Stimulated activated CD4-positive, alpha-beta T cell treated with anti-CD3 and anti-CD28 coated beads, Interleukin-2, amount 100 ng/mL, for 48 hours (primary cell): ENCODE results near the gene EFCAB13.
A peak's percentile ranks its signal among the peaks of the same experiment; 100 is the strongest.

Experiments used
- DNase-seq, 2 donors: peaks; one replicate each; pipeline ENCODE4 v3.0.0-alpha.2; 2020

Gene EFCAB13

DNA sequence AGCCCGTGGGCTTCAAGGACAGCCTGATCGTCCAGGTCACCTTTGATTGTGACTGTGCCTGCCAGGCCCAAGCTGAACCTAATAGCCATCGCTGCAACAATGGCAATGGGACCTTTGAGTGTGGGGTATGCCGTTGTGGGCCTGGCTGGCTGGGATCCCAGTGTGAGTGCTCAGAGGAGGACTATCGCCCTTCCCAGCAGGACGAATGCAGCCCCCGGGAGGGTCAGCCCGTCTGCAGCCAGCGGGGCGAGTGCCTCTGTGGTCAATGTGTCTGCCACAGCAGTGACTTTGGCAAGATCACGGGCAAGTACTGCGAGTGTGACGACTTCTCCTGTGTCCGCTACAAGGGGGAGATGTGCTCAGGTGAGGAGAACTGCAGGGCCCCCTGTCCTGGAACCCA, 31.5 kb upstream of the EFCAB13 start:
- DNase-seq = no peak

DNA sequence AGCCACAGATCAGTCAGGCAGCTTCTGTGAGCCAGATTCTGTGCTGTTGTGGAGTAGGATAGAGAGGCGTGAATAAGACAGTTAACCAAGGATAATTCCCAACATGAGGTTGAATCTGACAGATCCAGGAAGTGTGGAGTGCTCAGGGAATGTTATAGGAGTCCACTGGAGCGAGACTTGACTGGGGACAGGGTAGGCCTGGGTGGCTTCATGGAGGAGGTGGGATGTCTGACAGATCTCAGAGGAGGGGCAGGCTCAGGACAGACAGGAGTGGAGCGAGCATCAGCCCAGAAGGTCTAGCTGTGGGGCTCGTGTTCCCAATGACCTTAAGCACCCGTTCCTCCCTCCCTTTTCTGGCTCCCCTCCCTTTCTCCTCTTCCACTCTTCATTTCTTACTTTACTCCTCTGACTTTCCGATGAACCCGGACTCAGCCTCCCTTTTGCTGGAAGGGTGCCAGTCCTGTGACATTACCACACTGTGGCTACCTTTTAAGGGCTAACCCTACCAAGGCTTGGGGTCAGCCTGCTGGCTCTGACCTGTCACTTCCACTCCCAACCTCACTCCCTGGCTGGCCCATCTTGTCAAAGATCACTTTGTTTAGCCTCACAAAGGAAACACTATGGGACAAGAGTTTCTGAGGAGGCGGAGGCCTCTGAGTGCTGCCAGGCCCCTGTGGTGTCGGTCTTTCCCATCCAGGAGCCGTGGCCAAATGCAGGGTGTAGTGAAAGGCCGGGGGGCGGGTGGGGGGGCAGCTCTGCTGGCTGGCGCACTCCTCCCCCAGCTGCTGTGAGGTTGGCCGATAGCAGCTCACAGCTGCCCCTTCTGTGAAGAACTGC, 28.5 kb upstream of the EFCAB13 start:
- DNase-seq = no peak

DNA sequence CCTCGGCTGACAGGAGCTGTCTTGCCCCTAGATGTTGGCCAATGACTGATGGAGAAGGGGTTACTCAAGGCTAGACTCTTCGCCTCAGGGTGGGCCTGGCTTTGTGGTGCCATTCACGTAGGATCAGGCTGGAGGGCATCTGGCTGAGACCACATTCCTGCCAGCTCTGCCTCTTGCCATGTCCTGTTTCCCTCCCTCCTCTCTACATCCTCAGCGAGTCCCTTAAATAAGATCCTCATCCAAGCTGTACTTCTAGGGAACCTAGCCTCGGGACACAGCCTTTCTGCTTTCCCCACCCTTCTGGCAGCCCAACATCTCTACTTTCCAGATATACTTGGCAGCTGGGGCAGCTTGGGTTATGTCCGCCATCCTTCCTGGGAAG, 27.9 kb upstream of the EFCAB13 start:
- DNase-seq = no peak

DNA sequence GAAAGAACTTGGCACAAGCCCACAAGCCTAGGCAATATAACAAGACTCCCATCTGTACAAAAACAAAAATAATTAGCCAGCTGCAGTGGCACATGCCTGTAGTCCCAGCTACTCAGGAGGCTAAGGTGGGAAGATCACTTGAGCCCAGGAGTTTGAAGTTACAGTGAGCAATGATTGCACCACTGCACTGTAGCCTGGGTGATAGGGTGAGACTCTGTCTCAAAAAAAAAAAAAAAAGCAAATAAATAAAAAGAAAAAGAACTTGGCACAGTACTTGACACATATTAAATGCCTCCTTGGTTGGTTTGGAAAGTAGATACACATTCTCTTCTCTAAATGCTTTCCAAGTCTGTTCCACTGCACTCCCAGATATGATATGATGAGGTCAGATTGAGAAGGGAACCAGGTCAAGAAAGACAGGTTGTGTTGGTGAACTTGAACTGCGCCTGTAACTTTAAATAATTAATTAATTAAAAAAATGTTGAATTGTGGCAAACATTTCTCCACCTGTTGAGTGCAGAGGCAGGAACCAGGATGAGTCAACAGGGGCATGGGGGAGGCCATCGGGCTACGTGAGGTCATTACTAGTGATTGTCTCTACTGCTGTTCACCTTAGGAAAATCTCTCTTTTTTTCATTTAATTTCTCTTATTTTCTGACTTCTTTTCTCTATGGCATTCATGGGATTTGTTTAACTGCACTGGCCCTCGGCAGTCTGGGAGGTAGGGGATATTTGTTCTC, 25.9 kb upstream of the EFCAB13 start:
- DNase-seq = no peak

DNA sequence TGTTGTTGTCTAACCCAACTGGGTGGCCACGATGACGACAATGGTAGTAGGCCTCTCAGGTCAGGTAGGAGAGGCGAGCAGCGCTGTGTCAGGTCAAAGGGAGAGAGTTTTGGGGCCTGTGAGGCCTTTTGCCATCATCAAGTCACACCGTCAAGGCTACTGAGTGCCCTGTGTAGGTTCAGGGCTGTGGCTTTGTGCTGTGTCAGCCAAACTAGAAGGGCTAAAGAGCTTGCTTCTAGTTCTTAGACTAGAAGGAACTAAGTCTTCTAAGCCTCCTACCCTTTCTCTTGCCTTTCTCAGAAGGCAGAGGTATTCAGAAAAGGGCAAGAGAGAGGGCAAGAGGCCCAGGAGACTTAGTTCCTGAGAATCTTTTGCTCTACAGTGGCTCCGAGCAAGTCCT, 25.0 kb upstream of the EFCAB13 start:
- DNase-seq = no peak

DNA sequence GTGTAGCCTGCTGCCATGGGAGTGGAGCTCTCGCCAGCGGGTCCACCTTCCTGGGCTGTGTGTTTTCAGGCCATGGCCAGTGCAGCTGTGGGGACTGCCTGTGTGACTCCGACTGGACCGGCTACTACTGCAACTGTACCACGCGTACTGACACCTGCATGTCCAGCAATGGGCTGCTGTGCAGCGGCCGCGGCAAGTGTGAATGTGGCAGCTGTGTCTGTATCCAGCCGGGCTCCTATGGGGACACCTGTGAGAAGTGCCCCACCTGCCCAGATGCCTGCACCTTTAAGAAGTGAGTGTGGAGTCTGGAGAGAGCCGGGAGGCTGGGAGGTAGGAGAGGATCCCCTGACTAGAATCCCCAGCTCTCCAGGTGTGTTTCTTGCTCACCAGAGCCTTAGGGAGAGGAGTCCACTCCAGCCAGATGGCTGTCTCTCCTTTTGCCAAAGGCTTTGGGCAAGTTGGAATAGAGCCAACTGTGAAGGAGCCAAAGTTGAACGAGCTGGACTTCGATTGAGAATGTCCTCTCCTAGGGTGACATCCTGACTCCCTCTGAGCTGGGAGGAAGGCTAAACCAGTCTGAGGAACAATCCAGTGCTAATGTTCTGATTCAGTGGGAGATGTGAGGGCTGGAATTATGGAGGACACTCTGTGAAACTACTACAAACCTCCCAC, 24.4 kb upstream of the EFCAB13 start:
- DNase-seq = no peak

DNA sequence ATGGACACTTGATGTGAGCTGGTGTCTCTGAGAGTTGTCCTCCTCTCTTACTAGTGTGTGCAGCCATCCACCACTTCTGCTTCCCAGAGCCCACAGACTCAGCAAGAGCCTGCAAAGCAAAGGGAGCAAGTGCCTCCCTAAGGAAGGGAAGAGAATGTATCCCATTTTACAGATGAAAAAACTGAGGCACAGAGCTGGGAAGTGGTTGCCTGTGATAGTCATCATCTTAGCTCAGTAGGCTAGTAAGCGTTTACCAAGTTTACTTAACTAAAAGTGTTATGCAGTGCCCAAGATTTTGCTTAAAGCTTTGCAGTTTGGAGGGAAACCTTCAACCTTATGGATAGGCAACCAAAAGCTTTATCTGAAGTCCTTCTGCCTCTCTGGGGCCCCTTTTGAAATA, 23.0 kb upstream of the EFCAB13 start:
- DNase-seq = no peak

DNA sequence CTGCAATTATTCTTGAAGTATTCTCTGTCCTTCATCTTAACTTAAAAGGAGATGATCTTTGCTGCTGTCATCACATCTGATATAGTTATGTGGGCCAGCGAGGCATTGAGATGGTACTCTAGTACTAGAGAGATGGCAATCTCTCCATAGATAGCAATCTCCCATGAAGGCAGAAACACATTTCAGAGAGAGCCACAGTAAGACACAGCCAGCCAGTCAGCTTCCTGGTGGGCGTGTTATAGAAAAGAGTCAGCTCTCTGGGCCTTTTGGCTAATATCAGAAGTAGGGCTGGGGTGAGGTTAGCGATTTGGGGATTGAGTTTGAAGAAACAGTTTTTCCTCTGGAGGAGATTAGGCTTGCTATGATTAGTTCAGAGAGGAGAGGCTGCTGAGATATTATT, 22.6 kb upstream of the EFCAB13 start:
- no peak for DNase-seq

DNA sequence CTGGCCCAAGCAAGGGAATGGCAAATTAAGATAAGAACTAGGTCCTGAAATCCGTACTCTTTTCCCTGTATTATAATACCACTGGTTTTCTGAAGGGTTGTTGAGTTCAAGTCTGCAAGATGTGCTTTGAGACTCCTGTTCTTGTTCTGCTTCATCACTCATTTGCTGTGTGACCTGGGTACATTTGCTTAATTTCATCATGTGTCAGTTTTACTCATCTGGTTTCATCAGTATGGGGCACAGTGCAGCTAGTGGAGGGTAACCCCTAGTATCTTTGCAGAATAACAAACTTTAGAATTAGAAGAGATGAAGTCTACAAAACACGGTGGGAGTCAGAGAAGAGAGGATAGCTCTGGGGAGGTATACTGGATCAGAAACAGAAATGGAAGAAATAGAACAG, 21.9 kb upstream of the EFCAB13 start:
- no peak for DNase-seq

DNA sequence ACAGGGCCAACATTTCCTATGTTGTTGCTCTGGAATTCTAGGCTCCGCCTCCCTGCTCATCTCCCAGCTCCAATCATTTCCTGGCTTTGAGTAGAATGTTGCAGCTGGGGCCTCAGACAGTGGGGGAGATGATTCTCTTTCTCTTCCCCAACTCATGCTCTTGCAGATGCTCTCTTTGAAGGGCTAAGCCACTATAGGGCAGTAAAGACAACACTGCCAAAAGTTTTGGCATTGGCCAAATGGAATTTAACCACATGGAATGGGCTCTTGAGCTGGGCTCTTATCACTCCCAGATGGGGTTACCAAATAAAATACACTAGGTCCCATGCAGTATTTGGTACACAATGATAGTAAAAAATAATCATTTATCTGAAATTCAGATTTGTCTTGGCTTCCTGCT, 19.6 kb upstream of the EFCAB13 start:
- no peak for DNase-seq

DNA sequence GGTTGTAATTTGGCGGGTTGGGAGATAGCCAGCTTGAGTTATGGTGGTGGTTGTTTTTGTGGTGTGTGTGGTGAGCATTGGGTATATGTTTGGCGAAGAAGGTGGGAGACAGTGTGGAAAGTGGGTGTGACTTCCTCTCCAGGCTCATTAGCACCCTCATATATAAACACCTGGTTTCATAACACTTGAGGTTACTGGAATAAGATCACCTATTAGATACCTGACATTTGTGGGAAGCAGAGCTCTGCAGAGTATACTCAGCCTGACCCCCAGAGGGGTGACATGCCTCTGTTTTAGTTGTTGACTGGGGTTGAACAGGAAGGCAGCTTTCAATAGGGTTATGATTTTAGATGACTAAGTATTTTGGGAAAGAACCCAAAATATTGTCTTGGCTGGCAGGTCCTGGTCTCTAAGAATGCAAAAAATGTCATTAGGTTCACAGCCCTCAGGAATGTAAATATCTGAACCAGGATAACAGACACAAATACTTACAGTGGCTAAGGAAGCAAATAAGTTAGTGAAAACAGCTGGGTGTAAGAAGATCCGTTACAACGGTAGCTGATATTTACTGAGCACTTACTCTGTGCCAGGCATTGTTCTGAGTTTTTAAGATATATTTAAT, 18.3 kb upstream of the EFCAB13 start:
- DNase-seq = no peak

DNA sequence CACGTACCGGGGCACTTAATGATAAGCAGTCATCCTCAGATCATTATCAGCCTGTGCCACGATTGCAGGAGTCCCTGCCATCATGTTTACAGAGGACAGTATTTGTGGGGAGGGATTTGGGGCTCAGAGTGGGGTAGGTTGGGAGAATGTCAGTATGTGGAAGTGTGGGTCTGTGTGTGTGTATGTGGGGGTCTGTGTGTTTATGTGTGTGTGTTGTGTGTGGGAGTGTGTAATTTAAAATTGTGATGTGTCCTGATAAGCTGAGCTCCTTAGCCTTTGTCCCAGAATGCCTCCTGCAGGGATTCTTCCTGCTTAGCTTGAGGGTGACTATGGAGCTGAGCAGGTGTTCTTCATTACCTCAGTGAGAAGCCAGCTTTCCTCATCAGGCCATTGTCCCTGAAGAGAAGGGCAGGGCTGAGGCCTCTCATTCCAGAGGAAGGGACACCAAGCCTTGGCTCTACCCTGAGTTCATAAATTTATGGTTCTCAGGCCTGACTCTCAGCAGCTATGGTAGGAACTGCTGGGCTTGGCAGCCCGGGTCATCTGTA, 13.5 kb upstream of the EFCAB13 start:
- no peak for DNase-seq

DNA sequence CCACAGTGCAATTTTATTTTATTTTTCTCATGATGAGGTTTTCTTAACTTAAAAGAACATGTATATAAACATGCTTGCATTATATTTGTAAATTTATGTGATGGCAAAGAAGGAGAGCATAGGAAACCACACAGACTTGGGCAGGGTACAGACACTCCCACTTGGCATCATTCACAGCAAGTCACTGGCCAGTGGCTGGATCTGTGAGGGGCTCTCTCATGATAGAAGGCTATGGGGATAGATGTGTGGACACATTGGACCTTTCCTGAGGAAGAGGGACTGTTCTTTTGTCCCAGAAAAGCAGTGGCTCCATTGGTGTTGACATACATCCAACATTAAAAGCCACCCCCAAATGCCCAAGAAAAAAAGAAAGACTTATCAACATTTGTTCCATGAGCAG, 12.3 kb upstream of the EFCAB13 start:
- DNase-seq = no peak

DNA sequence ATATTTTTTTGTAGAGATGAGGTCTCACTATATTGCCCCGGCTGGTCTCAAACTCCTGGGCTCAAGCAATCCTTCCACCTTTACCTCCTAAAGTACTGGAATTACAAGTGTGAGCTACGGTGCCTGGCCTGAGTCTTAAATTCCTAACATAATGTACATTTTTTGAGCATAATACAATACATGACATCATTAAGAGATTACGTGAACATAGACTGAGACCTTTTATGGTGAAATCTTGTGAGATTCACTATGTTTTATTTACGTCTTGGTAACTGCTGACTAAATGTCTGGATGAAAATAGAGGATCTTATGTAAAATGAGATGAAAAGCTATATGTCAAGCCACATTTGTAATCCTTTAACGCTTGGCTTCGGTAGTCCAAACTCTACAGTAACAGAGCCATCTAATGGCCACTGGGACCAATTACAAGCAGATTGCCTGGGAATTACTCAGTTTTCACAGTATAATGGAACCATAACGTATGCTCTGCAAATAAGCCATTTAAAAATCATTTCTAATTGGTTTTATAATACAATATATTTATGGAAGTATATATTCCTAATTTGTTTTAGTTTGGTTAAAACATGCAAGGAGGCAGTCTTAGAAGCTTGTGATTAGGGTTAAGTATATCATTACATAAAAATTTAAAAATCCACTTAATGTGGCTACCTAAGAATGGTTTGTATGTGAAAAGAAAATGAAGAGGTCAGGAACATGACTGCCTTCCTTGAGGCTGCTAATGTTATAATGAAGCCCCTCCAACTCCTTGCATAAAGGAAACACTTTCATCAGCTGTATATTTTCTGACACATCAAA, 8.1 kb upstream of the EFCAB13 start:
- DNase-seq = no peak

DNA sequence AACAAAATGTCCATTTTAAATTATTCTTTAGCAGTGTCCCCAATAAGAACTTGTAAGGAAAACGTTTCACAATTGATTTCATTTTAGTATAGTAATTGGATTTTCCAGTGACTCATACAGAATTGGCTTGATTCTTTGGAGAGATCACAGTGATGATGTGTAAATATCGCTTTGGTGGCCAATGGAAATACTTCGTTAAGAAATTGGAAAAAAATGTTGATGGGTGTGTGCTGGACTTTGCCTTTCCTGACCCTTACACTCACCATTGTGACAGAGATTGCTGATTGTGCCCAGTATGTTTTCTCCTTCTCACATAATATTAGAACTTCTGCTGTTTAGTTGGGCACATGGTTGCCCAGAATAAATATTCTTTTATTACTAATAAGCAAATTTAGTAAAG, 7.4 kb upstream of the EFCAB13 start:
- DNase-seq = no peak

DNA sequence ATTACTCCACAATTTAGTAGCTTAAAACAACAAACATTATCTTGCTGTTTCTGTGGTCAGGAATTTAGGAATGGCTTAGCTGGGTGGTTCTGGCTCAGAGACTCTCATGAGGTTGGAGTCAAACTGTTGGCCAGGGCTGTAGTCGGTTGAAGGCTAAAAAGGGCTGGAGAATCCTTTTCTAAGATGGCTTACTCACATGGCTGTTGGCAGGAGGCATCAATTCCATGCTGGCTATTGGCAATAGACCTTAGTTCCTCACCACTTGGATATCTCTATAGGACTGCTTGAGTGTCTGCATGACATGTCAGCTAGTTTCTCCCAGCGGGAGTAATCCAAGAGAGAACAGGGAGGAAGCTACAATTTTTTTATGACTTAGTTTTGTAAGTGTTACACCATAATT, 6.6 kb upstream of the EFCAB13 start:
- no peak for DNase-seq

DNA sequence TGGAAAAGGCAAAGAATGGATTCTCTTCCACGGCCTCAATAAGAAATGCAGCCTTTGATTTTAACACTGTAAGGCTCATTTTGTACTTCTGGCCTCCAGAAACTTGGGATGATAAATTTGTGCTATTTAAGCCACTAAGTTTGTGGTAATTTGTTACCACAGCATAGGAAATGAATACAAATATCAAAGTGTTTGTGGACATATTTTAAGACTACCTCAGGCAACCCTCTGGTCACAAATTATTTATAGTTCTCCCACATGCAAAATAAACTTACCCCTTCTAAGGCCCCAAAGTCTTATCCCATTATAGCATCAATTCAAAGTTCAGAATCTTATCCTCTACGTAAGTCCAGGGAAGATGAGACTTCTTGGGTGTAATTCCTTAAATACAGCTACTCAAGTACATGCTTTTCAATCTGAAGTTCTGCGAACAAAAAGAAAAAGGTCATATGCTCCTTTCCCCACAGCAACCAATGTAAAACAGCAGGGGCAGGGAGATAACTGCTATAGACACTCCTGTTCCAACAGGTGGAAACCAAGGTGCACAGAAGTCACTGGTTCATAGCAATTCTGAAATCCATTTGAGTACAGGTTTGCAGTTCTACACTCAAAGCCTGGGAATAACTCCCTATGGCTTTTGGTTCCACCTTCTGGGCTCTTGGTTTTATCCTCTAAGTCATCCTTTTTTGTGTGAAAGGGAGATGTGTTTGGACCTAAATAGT, 5.4 kb upstream of the EFCAB13 start:
- no peak for DNase-seq

DNA sequence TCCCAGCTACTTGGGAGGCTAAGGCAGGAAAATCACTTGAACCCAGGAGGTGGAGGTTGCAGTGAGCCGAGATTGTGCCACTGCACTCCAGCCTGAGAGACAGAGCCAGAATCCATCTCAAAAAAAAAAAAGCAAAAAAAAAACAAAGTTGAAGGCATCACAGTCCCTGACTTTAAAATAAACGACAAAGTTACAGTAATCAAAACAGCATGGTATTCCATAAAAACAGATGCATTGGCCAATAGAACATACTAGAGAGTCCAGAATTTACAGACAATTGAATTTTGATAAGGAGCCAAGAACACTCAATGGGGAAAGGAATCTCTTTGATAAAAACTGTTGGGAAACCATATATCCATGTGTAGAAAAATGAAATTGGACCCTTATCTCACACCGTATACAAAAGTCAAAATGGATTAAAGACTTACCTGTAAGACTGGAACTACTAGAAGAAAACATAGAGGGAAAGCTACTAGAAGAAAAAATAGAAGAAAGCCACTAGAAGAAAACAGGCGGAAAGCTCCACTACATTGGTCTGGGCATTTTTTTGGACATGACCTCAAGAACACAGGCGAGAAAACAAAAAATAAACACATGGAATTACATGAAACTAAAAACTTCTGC, 2.8 kb upstream of the EFCAB13 start:
- no peak for DNase-seq

DNA sequence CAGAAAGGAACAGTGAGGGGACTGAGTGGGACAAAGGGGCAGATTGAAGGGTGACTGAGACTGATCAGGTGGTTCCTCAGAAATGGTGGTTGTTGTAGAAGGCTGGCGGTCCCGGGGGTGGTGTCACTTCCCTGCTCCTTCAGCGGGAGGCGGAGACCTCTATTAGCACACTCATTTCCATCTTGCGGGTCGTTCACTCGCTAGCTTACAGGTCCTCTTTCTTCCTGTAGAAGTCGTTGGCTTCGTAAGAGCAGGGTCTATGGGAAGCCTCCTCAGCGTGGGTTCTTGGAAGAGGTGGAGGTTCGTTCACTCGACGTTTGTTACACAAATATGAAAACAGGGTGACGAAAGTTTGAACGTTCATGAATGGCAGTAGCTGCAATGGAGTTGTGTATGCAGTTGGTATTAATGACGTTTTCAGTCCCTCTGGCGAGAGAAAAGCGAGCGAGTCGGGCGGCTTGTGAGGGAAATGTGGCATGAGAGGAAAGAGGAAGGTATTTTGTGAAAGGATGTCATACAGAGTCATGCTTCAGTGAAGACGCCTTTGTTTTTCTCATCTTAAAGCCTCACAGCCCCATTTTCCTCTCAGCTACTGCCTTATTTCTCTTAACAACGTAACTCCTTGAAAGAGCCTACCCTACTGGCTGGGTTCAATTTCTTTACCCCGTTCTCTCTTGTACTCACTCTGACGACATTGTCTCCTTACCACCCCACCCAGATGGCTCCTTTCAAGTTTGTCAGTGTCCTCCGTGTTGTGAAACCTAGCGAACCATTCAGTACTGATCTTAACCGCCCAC, 667 bp downstream of the EFCAB13 start:
- peak; percentile 27 to 40 for DNase-seq

DNA sequence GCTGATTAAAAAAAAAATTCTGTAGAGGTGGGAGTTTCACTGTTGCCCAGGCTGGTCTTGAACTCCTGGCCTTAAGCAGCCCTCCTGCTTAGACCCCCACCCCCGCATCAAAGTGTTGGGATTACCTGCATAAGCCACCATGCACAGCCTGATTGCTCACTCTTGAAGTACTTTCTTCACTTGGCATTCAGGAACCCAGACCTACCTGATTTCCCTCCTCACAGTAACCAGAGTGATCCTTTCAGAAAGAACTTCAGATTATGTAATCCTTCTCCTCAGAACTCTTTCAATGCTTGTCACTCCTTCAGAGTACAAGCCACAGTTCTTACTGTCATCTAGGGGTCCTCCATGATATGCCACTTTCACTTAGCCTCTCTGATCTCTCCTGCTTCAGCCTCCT, 1.4 kb downstream of the EFCAB13 start:
- DNase-seq = no peak
